ENCODE measurements around the gene SNRNP70. TPM values are rescaled to one million over a fixed set of nuclear protein-coding genes. Genes with fewer than 3 reads are reported as not detected.

SNRNP70 gene
- polyA plus RNA-seq, 4 donors: 159 to 237 (median 223) TPM

DNA sequence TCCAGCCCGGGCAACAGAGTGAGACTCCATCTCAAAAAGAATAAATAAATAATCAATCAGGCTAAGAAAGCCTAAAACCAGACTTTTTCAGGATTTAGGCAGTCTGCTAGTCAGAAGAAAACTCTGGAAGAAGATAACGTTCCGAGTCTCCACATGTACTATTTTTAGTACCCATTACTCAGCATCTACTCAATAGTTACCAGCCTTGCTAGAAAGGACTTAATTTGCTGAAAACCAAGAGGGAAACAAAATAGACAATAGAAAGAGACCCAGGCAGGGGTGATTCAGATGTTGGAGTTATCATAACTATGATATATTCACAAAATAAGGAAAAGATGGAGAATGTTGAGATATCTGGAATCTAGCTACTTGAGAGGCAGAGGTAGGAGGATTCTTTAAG, 25.3 kb downstream of the SNRNP70 start:
- FAIRE-seq: no peak
- no peak overlapping the region for H3K4me3 ChIP-seq (ENCODE audit: low read depth in 1 of 3, low read length in 3 of 3)
- peaks cover 9 to 41% (median 12%) of the 10 kb centered on the region in 3 donors for H3K36me3 ChIP-seq (ENCODE audit: control insufficient read depth in 3 of 3, insufficient read depth in 2 of 3, low read depth in 1 of 3, low read length in 3 of 3)
- no peaks in the 10 kb centered on the region for H3K27me3 ChIP-seq (ENCODE audit: control insufficient read depth in 3 of 3, insufficient read depth in 3 of 3, low read length in 3 of 3)
- H3K9me3 ChIP-seq (ENCODE audit: control insufficient read depth in 2 of 2, insufficient read depth in 1 of 2, low read depth in 1 of 2, low read length in 1 of 2): no peaks in the 10 kb centered on the region
- H3K27ac ChIP-seq (ENCODE audit: low read depth in 1 of 3, low read length in 2 of 3): no peak overlapping the region
- 38 to 55% (median 42%) methylated on average over 3 of the region's 3 CpGs for WGBS, 3 donors
- H3K4me1 ChIP-seq (ENCODE audit: control insufficient read depth in 3 of 3, insufficient read depth in 2 of 3, low read depth in 1 of 3, low read length in 2 of 3): peaks cover 0 to 3% (median 3%) of the 10 kb centered on the region in 3 donors
- DNase-seq: no peak

DNA sequence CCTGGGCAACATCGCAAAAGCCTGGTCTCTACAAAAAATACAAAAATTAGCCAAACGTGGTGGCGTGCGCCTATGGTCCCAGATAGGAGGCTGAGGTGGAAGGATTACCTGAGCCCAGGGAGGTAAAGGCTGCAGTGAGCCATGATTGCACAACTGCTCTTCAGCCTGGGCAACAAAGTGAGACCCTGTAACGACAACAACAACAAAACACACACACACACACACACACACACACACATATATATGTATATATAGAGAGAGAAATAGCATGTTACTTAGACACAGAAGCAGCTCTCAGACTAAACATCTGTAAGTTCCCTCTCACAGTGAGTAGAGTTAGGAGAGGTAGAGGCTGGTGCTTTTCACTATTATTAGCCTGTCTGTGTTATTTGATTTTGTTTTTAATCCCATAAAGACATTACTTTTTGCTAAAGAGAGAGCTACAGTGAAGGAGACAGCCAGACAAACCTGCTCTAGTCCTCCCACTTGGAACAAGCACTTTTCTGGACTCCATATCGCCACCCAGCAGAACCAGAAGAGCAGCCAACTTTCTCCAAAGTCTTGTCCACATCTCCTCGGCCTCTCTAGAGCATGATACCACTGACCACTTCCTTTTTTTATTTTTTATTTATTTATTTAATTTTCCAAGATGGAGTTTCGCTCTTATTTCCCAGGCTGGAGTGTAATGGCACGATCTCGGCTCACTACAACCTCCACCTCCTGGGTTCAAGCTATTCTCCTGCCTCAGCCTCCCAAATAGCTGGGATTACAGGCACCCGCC, 26.2 kb downstream of the SNRNP70 start:
- WGBS, 3 donors: 82 to 86% (median 83%) methylated on average over 11 of the region's 11 CpGs
- no peak overlapping the region for H3K4me3 ChIP-seq (ENCODE audit: low read depth in 1 of 3, low read length in 3 of 3)
- peaks cover 0 to 3% (median 3%) of the 10 kb centered on the region in 3 donors for H3K4me1 ChIP-seq (ENCODE audit: control insufficient read depth in 3 of 3, insufficient read depth in 2 of 3, low read depth in 1 of 3, low read length in 2 of 3)
- no peaks in the 10 kb centered on the region for H3K9me3 ChIP-seq (ENCODE audit: control insufficient read depth in 2 of 2, insufficient read depth in 1 of 2, low read depth in 1 of 2, low read length in 1 of 2)
- FAIRE-seq: no peak
- H3K27me3 ChIP-seq (ENCODE audit: control insufficient read depth in 3 of 3, insufficient read depth in 3 of 3, low read length in 3 of 3): no peaks in the 10 kb centered on the region
- no peak overlapping the region for H3K27ac ChIP-seq (ENCODE audit: low read depth in 1 of 3, low read length in 2 of 3)
- no peak for DNase-seq
- H3K36me3 ChIP-seq (ENCODE audit: control insufficient read depth in 3 of 3, insufficient read depth in 2 of 3, low read depth in 1 of 3, low read length in 3 of 3): peaks cover 9 to 39% (median 10%) of the 10 kb centered on the region in 3 donors

DNA sequence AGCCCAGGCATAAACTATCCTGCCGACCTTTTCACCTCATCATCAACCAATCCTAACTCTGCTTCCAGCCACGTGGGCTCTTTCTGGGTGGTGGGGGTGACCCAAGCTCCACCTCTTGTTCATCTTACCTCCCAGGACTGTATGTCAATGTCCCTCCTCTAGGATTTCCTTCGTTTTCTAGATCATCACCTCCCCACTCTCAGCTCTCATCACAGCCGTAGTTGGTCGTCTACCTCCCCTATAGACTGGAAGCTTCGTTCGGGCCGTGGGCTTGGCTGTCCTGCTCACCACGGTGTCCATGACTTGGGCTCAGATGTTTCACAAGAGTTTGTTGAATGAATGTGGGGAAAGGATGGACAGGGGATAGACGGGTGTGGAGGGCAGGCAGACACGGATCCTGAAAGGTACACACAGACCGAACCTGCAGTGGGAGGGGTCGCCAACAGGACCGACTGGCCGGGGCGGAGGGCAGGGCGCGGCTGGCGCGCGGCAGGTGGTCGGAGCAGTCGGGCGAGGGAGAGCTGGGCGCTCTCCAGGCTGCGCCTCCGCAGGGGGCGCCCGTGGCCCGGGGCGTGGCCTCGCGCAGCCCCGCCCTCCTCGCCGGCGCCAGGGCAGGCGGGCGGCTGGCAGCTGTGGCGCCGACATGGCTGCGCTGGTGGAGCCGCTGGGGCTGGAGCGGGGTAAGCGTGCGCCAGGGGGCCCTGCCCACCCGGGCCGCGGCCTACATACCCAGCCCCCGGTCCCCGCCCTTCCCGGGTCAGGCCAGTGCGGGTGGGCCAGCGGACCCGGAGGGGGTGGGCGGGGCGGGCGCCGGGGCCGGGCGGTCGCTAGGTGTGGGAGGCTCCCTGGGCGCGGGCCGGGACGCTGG, 28.7 kb downstream of the SNRNP70 start, which contains the start of gene LIN7B:
TSS of gene LIN7B (plus strand) at position 609 of the 868 bp plus-strand sequence. CDS start at position 644, 35 bp downstream.
- FAIRE-seq (no peak), DNase-seq (peak; percentile 66 to 90)
- WGBS, 3 donors: 0 to 2% (median 1%) methylated on average over 33 to 66 of the region's 66 CpGs
- Histone ChIP-seq H3K9me3 (ENCODE audit: control insufficient read depth in 2 of 2, insufficient read depth in 1 of 2, low read depth in 1 of 2, low read length in 1 of 2) (no peaks in the 10 kb centered on the region), H3K36me3 (ENCODE audit: control insufficient read depth in 3 of 3, insufficient read depth in 2 of 3, low read depth in 1 of 3, low read length in 3 of 3) (peaks cover 0 to 19% (median 0%) of the 10 kb centered on the region in 3 donors), H3K27me3 (ENCODE audit: control insufficient read depth in 3 of 3, insufficient read depth in 3 of 3, low read length in 3 of 3) (no peaks in the 10 kb centered on the region), H3K27ac (ENCODE audit: low read depth in 1 of 3, low read length in 2 of 3) (peak within 1 kb of the TSS; percentile 35 to 66 (median 49)), H3K4me1 (ENCODE audit: control insufficient read depth in 3 of 3, insufficient read depth in 2 of 3, low read depth in 1 of 3, low read length in 2 of 3) (peaks cover 7 to 12% (median 9%) of the 10 kb centered on the region in 3 donors), H3K4me3 (ENCODE audit: low read depth in 1 of 3, low read length in 3 of 3) (peak within 1 kb of the TSS; percentile 55 to 90 (median 77))

DNA sequence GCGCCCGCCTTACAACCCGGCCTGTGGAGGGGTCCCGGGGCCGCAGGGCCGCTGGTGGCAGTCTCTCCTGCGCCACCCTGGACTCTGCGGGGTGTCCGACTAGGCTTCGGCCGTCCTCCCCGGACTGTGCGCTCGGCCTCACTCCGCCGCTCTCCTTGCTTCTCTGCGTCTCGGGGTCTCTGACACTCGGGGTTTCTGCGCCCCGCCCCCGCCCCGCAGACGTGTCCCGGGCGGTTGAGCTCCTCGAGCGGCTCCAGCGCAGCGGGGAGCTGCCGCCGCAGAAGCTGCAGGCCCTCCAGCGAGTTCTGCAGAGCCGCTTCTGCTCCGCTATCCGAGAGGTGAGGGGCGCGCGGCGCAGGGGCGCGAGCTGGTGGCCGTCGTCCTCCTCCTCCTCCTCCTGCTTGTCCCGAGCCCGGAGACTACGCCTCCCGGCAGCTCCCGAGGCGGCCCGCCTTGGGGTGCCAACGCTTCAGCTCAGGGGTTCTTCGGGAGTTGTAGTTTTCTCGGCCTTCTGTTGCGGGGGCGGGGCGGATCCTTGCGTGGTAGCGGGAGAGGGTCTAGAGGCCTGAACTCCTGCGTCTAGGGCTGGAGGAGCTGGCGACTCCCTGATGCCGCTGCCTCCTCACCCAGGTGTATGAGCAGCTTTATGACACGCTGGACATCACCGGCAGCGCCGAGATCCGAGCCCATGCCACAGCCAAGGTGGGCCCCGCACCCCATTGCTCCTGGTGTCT, 29.5 kb downstream of the SNRNP70 start:
- no peak for FAIRE-seq
- Histone ChIP-seq H3K27ac (ENCODE audit: low read depth in 1 of 3, low read length in 2 of 3) (peak overlapping the region; percentile 14 to 66 (median 33)), H3K4me1 (ENCODE audit: control insufficient read depth in 3 of 3, insufficient read depth in 2 of 3, low read depth in 1 of 3, low read length in 2 of 3) (peaks cover 7 to 15% (median 9%) of the 10 kb centered on the region in 3 donors)

DNA sequence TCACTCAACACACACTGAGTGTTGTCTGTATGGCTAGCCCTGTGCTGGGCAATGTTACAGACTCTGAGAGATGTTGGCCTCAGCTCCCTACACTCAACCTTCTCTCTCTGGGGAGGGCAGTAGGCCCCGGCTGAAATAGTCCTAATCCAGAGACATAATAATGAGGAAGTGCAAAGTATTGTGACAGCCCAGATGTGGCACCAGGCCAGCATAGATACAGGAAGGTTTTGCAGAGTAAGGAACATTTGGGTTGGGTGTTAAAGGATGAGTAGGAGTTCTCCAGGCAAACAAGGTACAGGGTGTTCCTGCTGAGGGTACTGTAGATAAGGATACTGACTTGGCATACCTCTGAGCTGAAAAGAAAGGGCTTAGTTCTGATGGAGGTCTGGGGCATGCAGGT, 31.3 kb downstream of the SNRNP70 start:
- no peak for DNase-seq

More for the DNA sequence above, 29.5 kb downstream of the SNRNP70 start:
- peak overlapping the region; percentile 55 to 90 (median 77) for H3K4me3 ChIP-seq (ENCODE audit: low read depth in 1 of 3, low read length in 3 of 3)
- H3K36me3 ChIP-seq (ENCODE audit: control insufficient read depth in 3 of 3, insufficient read depth in 2 of 3, low read depth in 1 of 3, low read length in 3 of 3): peaks cover 0 to 13% (median 0%) of the 10 kb centered on the region in 3 donors
- H3K9me3 ChIP-seq (ENCODE audit: control insufficient read depth in 2 of 2, insufficient read depth in 1 of 2, low read depth in 1 of 2, low read length in 1 of 2): no peaks in the 10 kb centered on the region
- WGBS, 3 donors: 10 to 11% (median 11%) methylated on average over 60 to 68 of the region's 68 CpGs
- H3K27me3 ChIP-seq (ENCODE audit: control insufficient read depth in 3 of 3, insufficient read depth in 3 of 3, low read length in 3 of 3): peaks cover 0 to 3% (median 0%) of the 10 kb centered on the region in 3 donors
- peak; percentile 66 to 80 for DNase-seq

DNA sequence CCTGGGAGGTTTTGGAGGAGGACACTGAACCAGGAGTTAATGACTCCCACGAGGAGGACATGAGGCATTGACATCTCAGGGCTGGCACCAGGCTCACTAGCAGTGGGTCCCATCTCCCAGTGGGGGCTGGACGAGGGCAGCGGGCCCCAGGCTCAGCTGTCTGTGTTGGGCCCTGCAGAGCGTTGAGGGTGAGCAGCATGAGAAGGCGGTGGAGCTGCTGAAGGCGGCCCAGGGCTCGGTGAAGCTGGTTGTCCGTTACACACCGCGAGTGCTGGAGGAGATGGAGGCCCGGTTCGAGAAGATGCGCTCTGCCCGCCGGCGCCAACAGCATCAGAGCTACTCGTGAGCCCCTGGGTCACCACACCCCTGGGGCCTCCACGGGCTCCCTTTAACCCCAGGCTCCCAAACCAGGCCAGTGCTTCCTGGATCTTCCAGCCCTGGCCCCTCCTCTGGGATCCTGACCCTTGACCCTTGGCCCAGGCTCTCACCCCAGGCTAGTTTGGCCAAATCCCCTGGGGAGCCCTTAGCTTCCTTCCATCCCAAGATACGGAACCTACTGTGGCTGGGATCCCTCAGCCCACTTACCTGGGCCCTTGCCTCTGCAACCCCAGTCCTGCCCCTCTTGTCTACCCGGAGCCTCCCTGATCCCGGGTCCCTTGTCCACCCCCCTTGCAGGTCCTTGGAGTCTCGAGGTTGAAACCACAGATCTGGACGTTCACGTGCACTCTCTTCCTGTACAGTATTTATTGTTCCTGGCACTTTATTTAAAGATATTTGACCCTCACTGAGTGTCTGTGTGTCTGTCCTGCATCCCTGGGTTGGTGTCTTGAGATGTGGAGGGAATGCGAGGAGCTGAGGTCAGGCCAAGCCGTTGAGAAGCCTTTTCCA, 32.7 kb downstream of the SNRNP70 start:
- WGBS, 3 donors: 46 to 61% (median 53%) methylated on average over 20 to 26 of the region's 26 CpGs
- H3K4me3 ChIP-seq (ENCODE audit: low read depth in 1 of 3, low read length in 3 of 3): peak overlapping the region; percentile 48 to 79 (median 53)
- DNase-seq: peak in 1 of 2 donors; percentile 35
- no peak for FAIRE-seq
- no peaks in the 10 kb centered on the region for H3K9me3 ChIP-seq (ENCODE audit: control insufficient read depth in 2 of 2, insufficient read depth in 1 of 2, low read depth in 1 of 2, low read length in 1 of 2)
- H3K4me1 ChIP-seq (ENCODE audit: control insufficient read depth in 3 of 3, insufficient read depth in 2 of 3, low read depth in 1 of 3, low read length in 2 of 3): peaks cover 7 to 16% (median 9%) of the 10 kb centered on the region in 3 donors
- peaks cover 0 to 11% (median 0%) of the 10 kb centered on the region in 3 donors for H3K36me3 ChIP-seq (ENCODE audit: control insufficient read depth in 3 of 3, insufficient read depth in 2 of 3, low read depth in 1 of 3, low read length in 3 of 3)
- peak overlapping the region; percentile 92 to 100 (median 99) for H3K27ac ChIP-seq (ENCODE audit: low read depth in 1 of 3, low read length in 2 of 3)
- H3K27me3 ChIP-seq (ENCODE audit: control insufficient read depth in 3 of 3, insufficient read depth in 3 of 3, low read length in 3 of 3): peaks cover 0 to 18% (median 0%) of the 10 kb centered on the region in 3 donors

More for the DNA sequence above, 31.3 kb downstream of the SNRNP70 start:
- 8 to 45% (median 42%) methylated on average over 1 of the region's 1 CpG for WGBS, 3 donors
- H3K9me3 ChIP-seq (ENCODE audit: control insufficient read depth in 2 of 2, insufficient read depth in 1 of 2, low read depth in 1 of 2, low read length in 1 of 2): no peaks in the 10 kb centered on the region
- H3K27me3 ChIP-seq (ENCODE audit: control insufficient read depth in 3 of 3, insufficient read depth in 3 of 3, low read length in 3 of 3): peaks cover 0 to 18% (median 0%) of the 10 kb centered on the region in 3 donors
- peaks cover 7 to 16% (median 9%) of the 10 kb centered on the region in 3 donors for H3K4me1 ChIP-seq (ENCODE audit: control insufficient read depth in 3 of 3, insufficient read depth in 2 of 3, low read depth in 1 of 3, low read length in 2 of 3)
- FAIRE-seq: no peak
- H3K36me3 ChIP-seq (ENCODE audit: control insufficient read depth in 3 of 3, insufficient read depth in 2 of 3, low read depth in 1 of 3, low read length in 3 of 3): peaks cover 0 to 11% (median 0%) of the 10 kb centered on the region in 3 donors
- H3K4me3 ChIP-seq (ENCODE audit: low read depth in 1 of 3, low read length in 3 of 3): no peak overlapping the region
- H3K27ac ChIP-seq (ENCODE audit: low read depth in 1 of 3, low read length in 2 of 3): no peak overlapping the region

Data from small intestine (tissue), 7 donors.